Subcutaneous adipose tissue (tissue), 4 donors: ENCODE data around the gene CMIP. TPM values are rescaled to one million over a fixed set of nuclear protein-coding genes. Genes with fewer than 3 reads are reported as not detected.

Experiments used
- total RNA-seq, 4 donors: library from RNA; depleted of rRNA; stranded (reverse); fragments of >200 nt; gene quantifications; one replicate each; pipeline ENCODE4 v1.1.0, GENCODE V29; 2016
- TF ChIP-seq, protein P1 (sequence below): fragments of 450-650 bp; IDR thresholded peaks from one replicate; pipeline ENCODE4 v1.5.1; 2016; ENCODE audit warnings: low read depth, mild to moderate bottlenecking, control low read depth, antibody characterized with exemption, moderate library complexity

Gene CMIP
- total RNA-seq, 4 donors from 2014 or later: 19.9 to 40.3 (median 26.0) TPM

DNA sequence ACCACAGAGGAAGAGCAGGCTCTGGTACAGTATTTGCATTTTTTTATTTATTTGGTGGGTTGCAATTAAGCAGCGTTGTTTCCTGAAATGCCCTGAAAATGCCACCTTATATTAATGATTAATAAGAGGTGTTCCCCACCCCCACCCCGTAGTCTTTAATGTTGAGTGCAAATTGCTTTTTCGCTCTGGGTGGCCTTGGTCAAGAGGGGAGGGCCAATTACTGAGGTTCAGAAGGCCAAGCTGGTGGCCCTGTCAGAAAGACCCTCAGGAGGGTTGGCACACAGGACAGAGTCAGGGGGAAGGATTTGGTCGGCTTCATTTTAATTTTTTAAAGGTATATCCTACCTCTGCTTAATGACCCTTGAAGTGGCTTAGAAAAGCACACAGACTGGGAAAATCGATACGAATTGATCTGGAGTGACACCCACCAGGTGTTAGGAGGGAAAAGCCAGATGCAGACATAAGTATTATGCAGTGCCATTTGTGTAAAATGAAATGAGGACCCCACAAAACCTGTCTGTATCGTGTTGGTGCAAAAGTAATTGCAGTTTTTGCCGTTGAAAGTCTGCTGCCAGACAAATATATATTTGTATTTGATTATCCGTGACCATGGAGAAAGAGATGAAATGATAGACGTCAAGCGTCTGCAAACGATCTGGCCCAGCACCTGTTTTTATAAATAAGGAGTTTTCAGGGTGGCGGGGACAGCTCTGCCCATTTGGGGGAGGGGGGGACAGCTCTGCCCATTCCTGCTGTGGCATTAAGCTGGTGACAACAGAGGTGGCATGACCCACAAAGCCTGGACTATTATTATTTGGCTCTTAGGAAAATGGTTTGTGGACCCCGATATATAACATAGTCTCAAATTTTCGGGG lies 190.7 kb downstream of the CMIP start:
- TF ChIP-seq, protein P1, sequence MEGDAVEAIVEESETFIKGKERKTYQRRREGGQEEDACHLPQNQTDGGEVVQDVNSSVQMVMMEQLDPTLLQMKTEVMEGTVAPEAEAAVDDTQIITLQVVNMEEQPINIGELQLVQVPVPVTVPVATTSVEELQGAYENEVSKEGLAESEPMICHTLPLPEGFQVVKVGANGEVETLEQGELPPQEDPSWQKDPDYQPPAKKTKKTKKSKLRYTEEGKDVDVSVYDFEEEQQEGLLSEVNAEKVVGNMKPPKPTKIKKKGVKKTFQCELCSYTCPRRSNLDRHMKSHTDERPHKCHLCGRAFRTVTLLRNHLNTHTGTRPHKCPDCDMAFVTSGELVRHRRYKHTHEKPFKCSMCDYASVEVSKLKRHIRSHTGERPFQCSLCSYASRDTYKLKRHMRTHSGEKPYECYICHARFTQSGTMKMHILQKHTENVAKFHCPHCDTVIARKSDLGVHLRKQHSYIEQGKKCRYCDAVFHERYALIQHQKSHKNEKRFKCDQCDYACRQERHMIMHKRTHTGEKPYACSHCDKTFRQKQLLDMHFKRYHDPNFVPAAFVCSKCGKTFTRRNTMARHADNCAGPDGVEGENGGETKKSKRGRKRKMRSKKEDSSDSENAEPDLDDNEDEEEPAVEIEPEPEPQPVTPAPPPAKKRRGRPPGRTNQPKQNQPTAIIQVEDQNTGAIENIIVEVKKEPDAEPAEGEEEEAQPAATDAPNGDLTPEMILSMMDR: no peak

DNA sequence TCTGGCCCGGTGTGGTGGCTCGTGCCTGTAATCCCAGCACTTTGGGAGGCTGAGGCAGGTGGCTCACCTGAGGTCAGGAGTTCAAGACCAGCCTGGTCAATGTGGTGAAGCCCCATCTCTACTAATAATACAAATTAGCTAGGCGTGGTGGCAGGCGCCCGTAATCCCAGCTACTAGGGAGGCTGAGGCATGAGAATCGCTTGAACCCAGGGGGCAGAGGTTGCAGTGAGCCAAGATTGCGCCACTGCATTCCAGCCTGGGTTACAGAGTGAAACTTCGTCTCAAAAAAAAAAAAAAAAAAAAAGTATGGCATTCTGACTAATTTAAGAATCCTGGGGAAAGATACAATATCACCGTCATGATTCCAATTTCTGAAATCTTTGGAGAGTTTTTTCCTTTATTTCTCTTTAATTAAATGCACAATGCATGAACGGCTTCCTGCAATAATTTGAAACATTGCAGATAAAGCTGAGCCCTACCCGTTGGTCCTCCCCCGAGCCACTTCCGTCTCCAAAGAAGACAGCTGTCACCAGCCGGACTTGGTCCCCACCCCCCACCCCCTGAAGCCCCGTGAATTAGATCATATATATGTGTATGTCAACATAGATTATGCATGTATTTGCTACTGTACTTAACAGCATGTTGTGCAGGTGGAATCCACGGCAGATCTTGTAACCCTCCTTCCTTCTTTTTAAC lies 191.8 kb downstream of the CMIP start:
- TF ChIP-seq, protein P1: no peak

DNA sequence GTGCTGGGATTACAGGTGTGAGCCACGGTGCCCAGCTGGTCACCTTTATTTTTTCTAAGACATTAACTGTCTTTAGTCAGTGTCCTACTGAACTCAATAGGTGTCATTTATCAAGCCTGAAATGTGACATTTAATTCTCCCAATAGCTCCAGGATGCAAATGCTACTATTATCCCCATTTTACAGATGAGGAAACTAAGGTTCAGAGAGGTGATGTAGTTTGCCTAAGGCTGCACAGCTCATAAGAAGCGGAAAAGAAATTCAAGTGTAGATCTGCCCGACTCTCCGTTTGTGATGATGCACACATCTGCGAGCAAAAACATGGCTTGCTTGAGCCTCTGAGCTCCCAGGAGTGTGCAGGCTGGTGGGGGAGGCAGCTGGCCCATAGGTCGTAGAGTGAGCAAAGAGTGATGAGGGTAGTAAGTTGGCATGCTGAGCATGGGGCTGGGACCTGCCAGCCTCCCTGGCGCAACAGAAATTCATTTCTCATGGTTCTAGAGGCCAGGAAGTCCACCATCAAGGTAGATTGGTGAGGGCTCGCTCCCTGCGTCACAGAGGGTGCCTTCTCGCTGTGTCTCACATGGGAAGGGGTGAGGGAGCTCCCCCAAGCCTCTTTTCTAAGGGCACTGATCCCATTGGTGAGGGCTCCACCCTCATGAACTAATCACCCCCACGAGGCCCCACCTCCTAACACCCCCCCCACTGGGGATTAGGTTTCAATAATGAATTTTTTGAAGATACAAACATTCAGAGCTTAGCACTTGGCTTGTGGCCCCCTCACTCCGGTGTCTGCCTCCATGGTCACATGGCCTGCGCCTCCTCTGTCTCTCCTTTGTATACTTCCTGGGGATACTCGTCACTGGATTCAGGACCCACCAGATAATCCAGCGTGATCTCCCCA lies 193.0 kb downstream of the CMIP start:
- TF ChIP-seq, protein P1: no peak

DNA sequence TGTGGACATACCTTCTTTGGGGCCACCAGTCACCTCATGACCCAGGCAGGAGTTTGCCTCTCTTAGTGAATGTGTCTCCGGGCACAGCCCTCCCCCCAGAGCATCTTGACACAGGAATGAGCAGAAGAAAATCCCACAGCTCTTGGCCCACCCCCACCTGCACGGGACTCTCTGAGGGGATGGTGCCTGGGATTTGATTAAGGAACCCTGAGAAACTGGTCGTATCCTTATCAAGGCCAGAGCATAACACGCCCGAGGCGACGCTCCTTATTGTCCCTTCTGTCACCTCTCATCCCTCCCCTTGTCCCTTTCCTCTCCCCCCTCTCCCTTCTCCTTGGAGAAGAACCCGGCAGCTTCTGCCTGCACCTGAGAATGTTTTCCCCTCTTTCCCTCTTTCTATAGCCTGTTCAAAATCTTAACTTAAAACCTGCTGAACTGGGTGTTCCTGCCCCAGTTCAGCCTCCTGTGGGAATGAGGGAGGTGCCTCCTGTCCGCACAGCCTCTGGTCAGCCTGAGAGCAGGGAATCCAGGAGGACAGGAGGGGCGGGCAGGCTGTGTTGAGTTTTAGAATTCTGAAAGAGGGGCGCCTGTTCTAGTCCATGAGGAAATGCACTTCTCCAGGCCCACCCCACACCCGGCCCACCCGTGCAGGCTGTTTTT lies 193.8 kb downstream of the CMIP start:
- TF ChIP-seq, protein P1: no peak

DNA sequence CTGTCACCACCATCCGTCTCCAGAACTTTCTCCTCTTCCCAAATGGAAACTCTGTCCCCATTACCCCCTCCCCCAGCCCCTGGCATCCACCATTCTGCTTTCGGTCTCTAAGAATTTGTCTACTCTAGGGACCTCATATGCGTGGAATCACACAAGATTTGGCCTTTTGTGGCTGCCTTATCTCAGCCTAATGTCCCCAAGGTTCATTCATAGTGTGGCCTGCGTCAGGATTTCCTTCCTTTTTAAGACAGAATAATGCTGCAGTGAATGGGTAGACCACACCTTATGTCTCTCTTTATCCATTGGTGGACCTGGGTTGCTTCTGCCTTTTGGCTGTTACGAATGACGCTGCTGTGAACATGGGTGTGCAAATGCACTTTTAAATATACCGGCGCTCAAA lies 194.7 kb downstream of the CMIP start:
- TF ChIP-seq, protein P1: no peak

DNA sequence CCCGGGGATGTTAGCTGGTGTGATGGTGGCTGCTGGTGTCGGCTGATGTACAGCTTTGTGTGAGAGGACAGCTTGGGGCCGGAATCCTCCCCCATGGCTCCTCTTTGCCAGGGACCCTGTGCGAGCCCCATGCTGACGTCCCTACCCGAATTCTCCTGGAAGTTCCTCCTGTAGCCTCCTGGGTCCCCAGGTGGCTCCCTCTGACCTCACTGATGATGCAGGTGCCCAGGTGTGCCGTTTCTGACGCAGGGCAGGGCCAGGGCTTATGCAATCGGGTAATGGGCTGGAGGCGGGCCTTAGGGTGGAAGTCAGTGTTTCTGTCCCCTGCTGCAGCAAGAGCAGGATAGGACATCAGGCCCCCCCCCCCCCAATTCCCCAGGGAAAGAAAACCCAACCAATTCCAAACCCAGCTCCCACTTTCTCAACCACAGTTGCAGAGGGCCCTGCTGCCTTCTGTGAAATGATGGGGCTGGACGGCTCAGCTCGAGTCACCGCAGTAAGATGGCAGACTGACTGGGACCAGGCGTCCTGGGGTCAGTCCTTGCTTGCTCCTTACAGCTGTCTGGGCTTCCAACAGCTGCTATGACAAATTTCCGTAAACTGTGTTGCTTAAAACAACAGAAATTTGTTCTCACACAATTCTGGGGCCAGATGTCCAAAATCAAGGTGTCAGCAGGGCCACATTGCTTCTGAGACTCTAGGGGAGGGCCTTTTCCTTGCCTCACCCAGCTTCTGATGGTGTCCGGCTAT lies 195.5 kb downstream of the CMIP start:
- TF ChIP-seq, protein P1: no peak
